ENCODE measurements around the gene CYP2C8.

DNA sequence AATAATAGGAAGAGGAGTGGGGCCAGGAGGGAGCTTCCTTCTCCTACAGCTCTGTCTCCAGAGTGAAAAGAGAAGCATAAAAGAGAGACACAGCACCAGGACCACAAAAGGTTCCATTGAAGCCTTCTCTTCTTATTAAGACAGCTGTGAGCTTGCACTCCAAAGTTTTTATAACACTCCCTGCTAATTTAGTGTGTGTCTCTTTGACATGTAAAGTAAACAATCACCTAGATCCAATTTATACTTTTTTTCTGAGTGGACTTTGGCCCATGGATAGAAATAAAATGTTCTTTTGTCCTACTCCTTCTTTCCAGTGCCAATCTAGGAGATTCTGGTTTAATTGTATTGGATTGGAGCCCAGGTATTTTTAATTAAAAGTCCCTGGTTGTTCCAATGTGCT, at the start of gene CYP2C8:
- TF ChIP-seq, protein P1, sequence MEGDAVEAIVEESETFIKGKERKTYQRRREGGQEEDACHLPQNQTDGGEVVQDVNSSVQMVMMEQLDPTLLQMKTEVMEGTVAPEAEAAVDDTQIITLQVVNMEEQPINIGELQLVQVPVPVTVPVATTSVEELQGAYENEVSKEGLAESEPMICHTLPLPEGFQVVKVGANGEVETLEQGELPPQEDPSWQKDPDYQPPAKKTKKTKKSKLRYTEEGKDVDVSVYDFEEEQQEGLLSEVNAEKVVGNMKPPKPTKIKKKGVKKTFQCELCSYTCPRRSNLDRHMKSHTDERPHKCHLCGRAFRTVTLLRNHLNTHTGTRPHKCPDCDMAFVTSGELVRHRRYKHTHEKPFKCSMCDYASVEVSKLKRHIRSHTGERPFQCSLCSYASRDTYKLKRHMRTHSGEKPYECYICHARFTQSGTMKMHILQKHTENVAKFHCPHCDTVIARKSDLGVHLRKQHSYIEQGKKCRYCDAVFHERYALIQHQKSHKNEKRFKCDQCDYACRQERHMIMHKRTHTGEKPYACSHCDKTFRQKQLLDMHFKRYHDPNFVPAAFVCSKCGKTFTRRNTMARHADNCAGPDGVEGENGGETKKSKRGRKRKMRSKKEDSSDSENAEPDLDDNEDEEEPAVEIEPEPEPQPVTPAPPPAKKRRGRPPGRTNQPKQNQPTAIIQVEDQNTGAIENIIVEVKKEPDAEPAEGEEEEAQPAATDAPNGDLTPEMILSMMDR (conservative IDR thresholded peaks at IDR 0.05; ENCODE audit: low read depth in 2 of 2) = no peak
- TF ChIP-seq REST (IDR thresholded peaks at IDR 0.05; ENCODE audit: unreplicated experiment) (no peak), POLR2AphosphoS5 (IDR thresholded peaks at IDR 0.05; ENCODE audit: low read depth) (no peak), JUNB (IDR thresholded peaks at IDR 0.05; ENCODE audit: unreplicated experiment) (no peak), EZH2phosphoT487 (IDR thresholded peaks at IDR 0.05; ENCODE audit: unreplicated experiment) (no peak), STAT1 (IDR thresholded peaks at IDR 0.05; ENCODE audit: unreplicated experiment) (no peak), EZH2 (IDR thresholded peaks at IDR 0.05; ENCODE audit: low read depth, unreplicated experiment) (no peak), CREB1 (CRISPR knock-in tag; IDR thresholded peaks at IDR 0.05; ENCODE audit: low read depth) (no peak), NANOG (IDR thresholded peaks at IDR 0.05; ENCODE audit: borderline replicate concordance) (no peak)
